GM19395 (cell line): ENCODE results near the gene SLC25A41.
A peak's percentile ranks its signal among the peaks of the same experiment; 100 is the strongest.
"Not testable (repeated sequence)": the region's sequence is repeated elsewhere in the genome, so short reads cannot be mapped to it uniquely, and the experiment has no call there.

Experiments
- ATAC-seq: cut with Tn5 transposase; IDR thresholded peaks from one replicate; pipeline ENCODE4 v1.9.1; 2021; ENCODE audit warnings: mild to moderate bottlenecking, moderate library complexity; ENCODE audit not compliant: unreplicated experiment

SLC25A41 gene

DNA sequence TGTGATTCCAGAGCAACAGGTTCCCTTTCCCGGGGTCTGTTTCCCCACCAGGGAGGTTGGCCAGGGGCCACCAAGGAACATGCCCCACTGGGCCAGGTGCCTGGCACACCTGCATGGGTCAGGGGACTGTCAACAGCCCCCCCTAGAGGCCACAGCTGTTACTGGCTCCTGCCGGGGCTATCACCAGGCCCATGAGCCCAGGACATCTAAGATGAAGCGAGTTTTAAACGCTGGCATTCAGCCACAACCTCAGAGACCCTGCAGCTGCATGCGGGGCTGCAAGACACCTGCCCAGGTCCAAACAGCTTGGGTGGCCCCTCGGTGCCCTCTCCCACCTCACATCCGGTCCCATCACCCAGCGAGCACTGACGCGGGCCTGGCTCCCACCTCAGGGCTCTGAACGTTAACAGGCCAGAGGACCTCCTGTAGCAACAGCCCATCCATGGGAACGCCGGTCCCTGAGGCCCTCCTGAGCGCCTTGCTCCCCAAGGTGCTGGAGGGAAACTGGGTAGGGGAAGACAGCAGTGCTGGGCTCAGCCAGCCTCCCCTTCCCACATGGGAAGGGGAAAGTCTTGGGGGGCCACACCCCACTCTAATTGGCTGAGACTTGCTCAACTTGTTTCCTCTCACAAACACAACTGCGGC, 21.0 kb downstream of the SLC25A41 start:
- ATAC-seq, result no peak

DNA sequence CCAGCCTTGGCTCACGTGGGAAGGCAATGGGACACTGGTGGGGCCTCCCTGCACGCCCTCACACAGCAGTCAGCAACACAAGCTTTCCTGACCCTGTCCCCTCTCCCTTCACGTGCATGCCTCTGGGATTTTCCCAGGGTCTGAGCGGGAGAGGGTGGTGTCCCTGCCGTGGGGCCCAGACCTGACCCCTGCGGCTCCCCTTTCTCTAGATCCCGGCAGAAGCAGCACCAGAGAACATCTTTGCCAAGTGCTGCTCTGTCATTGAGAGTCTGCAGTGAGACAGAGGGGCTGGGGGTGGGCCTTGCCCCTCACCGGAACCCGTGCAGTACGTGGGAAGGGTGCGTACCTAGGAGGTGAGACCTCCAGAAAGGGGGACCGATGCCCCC, 21.5 kb downstream of the SLC25A41 start:
- ATAC-seq, result no peak

DNA sequence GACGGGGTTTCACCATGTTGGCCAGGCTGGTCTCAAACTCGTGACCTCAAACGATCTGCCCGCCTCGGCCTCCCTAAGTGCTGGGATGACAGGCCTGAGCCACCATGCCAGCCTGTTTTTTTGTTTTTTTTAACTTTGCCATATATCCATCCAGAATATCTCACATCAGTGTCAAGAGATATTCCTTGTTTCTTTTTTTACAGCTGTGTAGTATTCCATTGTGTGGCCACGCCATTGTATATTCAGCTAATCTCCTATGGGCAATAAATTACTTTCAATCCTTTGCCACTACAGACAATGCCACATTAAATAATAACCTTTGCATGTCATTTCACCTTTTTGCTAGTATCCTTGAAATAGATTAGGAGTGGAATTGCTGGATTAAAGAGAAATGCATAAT, 24.2 kb downstream of the SLC25A41 start:
- ATAC-seq, result no peak

DNA sequence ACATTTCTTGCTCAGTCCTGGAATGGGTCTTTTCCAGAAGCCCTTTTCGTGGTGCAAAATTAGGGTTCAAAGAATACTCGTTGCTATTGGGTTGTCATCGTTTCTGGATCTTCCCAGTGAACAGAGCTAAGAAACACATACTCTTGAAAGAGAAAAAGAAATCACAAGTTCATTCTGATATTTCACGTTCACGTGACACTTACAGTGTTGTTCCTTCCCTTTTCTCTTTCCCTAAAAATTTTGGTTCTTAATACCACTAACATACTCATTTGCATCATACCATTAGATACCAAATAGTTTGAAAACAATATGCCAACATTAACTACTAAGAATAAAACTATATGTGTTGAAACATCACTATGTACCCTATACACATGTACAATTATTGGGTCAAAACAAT, 27.2 kb downstream of the SLC25A41 start:
- no peak for ATAC-seq

DNA sequence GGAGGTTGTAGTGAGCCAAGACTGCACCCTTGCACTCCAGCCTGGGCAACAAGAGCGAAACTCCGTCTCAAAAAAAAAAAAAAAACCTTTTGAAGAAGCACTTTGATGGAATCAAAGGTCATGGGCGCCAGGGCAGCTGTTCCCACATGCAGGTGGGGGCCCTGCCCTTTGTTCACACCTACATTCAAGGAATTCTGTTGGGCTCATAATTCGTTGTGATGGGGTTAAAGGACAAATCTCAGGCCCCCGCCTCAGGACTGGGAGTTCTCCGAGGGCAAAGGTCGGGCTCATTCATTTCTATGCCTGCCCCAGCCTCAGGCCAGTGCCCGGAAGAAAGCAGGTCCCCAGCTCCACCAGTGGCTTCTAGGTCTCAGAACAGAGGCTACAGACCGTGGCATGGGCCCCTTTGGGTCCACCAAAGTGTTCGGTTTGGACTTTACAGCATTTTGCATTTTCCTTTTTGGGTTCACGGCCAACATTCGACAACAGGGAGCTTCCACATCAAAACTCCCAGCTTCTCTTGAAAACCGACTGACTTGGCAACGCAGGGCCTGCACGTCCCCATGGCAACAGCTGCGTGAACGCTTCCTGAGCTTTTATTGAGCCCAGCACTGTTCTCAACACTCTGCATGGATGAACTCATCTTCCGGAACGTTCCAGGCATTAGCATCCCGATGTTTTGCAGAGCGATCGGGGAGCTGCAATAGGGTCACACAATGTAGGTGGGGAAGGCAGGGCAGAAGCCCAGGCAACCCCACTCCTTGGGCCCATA, 30.5 kb downstream of the SLC25A41 start:
- ATAC-seq, result no peak

DNA sequence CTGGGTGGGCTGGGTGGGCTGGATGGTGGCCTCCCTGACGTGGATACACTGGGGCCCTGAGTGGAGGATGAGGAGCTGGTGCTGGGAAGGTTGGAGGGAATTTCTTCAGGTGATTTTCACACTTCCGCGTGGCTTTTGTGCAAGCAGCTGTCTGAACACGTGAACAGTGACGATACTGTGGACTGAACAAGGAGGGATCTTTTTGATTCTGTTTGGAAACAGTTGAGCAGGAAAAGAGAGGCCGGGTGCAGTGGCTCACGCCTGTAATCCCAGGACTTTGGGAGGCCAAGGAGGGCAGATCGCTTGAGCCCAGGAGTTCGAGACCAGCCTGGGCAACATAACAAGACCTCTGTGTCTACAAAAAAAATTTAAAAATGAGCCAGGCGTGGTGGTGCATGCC, 31.5 kb downstream of the SLC25A41 start:
- no peak for ATAC-seq

DNA sequence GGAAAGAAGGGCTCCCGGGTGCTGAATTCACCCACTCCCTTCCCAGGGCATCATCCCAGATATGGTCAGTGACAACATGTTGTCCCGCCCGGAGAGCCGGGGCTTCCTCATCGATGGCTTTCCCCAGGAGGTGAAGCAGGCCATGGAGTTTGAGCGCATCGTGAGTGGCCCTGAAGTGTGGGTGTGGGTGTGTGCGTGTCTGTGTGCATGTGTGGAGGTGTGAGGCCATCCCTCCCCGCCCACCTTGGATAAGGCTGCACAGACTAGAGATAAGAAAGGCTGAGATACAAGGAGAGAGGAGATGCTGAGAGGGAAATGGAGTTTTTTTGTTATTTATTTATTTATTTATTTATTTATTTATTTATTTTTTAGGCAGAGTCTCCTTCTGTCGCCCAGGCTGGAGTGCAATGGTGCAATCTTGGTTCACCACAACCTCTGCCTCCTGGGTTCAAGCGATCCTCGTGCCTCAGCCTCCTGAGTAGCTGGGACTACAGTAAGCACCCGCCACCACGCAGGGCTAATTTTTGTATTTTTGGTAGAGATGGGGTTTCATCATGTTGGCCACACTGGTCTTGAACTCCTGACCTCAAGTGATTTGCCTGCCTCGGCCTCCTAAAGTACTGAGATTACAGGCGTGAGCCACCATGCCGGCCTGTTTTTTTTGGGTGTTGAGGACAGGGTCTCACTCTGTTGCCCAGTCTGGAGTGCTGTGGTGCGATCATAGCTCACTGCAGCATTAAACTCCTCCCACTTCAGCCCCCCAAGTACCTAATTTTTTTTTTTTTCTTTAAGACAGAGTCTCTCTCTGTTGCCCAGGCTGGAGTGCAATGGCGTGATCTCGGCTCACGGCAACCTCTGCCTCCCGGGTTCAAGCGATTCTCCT, 33.3 kb downstream of the SLC25A41 start:
- not testable (repeated sequence) for ATAC-seq

DNA sequence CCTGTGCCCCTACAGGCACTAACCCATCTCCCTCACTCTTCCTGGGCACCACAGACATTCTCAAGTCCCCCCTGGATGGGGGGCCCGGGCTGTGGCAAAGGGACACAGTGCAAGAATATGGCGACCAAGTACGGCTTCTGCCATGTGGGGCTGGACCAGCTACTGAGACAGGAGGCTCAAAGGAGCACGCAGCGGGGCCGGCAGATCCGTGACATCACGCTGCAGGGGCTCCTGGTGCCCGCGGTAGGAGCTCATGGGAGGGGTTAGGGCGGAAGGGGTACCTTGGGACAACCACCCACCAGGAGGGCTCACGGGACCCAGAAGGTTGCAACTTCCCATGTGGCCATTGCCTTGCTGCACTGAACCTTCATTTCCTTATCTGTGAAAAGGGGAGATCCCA, 37.3 kb downstream of the SLC25A41 start:
- no peak for ATAC-seq

DNA sequence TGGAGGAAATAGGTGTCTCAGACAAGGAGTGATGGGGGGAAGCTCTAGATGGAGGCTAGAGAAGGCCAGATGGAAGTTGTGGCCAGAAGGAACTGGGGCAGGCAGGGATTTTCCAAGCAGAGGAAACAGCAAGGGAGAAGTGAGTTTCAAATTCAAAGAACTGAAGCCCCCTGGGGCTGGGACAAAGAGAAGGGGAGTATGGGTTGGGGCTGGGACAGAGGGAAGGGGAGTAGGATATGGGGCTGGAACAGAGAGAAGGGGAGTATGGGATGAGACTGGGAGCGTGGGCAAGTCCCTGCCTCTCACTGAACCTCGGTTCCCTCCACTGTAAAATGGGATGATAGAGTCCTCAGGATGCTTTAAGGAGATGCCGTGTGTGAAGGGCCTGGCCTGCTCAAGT, 38.7 kb downstream of the SLC25A41 start:
- no peak for ATAC-seq

DNA sequence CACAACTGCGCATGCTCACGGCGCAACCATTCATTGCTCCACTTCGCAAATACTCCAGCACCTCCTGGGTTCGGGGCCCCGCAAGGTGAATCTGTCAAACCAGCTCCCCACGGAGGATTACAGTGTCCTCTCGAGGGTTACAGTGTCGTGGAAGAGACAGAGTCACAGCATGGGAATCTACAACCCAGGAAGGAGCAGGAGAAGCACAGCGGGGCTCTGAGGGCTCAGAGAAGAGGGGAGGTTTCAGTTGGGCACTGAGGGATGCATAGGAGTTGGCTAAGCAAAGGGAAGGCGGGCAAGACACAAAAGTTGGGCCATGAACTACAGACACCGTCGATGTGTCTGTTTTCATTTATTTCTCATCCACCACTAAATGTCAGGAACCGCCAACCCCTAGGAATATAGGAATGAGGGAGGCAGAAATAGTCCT, 39.6 kb downstream of the SLC25A41 start:
- ATAC-seq, result no peak

DNA sequence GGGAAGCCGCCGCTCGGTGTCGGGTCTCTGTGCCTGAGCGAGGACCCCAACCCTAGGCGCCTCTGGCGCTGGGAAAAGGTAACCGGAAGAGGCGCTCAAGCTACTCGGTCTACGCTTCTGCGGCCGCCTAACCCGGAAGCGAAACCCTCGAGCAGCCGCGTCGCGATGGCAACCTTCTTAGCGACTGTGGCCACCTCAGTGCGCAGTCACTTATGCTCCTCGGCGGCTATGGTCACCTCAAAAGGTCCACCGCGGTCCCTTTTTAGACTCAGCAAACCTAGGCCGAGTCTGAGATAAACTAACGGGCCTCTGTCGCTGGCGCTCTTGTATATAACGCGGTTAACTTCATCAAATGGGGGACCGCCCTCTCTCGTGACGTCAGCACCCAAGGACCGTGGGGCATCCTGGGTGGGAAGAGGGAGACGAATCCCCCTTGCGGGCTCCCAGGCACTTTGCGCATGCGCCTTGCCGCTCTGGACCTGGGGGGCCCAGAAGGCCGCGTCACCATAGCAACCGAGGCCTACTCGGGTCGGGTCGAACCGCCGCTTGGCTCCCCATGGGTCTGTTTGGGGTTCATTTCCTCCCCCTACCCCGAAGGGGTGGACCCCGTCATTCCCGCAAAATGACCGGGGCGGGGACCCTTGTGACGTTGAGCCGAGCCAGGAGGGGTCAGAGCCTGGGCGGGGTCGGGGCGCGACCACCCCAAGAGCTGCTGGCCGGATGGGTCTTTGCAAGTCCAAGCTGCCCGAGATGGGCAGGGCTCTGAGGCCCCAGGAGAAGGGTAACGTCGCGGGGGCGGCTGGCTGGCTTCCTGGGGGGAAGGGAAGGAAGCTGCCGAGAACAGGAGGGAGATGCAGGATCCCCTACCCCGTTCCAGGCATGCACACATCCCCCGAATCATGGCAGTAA, 40.2 kb downstream of the SLC25A41 start, which contains the start of gene GTF2F1:
TSS of gene GTF2F1 (minus strand) at position 91 of the 909 bp plus-strand sequence. CDS start 169 bp downstream, outside the sequence.
- peak; percentile 82 for ATAC-seq

DNA sequence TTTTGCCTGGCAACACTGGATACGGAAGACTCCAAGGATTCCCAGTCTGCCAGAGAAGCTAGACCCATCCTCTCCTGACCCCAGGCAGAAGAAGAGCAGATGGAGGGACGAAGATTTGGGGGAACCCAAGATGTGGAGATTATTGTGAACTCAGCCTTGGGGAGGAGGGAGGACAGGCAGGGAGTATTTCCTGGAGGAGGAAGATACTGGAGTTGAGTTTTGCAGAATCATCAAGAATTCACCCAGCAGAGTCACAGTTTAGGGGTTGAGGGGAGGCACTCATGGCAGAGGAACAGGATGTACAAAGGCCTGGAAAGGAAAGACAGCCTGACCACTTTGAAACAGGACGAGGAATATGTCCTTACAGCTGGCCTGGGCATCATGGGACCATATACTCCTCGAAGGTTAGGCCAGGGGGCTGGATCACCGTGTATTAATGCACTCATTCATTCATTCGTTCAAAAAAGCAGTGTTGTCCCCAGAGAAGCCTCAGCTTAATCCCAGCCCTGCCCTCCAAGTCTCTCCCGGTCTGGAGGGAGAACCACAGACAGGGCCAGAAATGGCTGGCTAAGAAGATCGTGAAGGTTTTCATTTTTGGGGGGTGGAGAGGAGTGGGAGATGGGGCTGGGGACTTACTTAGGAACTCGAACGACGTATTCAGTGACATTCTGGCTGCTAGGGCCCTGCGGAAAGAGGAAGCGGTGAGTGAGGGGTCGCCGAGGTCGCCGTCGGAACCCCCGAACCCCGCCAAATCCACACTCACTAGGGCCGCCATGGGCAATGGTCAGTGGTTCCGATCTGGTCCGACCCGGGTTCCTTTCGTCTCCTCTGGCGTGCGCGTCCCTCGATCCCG, 41.1 kb downstream of the SLC25A41 start:
- ATAC-seq, result peak; percentile 7

DNA sequence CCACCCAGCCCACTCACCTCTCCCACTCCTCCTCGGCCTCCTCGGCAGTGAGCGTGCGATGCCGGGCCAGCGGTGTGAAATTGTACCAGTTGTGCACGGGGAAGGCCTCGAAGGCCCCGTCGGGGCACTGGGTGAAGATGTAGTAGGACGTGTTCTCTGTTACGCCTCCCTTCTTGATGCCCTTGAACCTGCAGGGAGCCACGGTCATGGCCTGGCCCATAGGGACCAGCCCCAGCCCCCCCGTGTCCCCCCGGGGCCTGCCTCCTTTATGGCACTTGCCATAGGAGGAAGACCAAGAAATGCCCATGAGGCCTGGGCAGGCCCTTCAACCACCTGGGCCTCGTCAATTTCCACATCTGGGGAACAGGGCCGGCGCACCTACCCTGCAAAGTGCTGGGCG, 46.2 kb downstream of the SLC25A41 start:
- ATAC-seq, result no peak

DNA sequence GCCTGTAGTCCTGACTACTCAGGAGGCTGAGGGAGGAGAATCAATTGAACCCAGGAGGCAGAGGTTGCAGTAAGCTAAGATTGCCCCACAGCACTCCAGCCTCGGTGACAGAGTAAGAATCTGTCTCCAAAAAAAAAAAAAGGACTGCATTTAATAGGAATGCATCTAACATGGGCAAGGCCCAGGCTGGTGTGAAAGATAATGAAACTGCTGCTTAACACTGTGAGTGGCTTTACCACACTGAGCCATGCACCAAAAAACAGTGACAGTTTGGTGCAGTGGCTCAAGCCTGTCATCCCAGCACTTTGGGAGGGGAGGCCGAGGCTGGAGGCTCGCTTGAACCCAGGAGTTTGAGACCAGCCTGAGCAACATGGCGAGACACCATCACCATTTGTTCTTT, 49.2 kb downstream of the SLC25A41 start:
- no peak for ATAC-seq

DNA sequence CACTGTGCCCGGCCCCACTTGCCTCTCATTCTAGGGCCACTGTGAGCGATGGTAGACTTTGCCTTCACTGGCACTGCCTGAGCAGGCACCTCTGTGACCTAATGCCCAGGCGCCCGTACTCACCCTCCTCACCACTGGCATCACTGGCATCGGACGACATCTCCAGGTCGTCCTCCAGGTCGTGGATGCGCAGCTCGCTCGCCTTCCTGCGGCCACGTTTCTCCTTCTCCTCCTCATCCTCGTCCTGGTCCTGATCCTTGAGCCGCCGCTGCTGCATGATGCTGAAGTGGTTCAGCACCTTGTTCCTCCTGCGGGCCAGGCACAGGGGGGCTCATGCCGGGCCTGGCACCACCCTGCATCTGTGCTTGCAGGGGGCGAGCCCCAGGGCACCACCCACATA, 50.4 kb downstream of the SLC25A41 start:
- ATAC-seq, result no peak

DNA sequence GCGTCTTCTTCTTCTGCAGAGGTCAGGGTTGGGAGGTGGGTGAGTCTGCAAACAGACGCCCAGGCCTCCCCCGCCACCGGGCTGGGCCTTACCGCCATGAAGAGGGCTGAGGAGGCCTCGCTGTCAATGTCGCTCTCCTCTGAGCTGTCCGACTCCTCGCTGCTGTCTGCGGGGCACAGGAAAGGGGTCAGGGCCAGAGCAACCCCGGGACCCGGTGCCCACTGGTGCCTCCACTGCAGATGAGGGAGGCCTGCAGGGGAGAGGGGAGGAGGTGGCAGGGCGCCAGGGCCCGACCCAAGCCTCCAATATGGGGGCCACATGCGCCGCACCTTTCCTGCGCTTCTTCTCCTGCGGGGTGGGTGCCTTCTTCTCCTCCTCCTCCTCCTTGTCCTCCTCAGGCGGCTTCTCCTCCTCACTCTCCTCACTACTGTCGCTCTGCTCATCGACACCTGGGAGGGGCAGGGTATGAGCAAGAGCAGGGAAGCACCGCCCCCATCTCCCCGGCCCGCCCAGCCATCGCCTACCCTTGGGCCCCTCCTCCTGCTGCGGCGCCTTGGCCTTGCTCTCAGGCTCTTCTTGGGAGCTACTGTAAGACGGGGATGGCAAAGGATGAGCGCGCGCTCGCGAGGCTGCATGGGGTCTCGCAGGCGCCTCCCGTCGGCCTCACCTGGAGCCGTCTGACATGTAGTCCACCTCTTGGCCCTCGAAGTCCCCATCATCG, 52.4 kb downstream of the SLC25A41 start:
- ATAC-seq, result no peak

DNA sequence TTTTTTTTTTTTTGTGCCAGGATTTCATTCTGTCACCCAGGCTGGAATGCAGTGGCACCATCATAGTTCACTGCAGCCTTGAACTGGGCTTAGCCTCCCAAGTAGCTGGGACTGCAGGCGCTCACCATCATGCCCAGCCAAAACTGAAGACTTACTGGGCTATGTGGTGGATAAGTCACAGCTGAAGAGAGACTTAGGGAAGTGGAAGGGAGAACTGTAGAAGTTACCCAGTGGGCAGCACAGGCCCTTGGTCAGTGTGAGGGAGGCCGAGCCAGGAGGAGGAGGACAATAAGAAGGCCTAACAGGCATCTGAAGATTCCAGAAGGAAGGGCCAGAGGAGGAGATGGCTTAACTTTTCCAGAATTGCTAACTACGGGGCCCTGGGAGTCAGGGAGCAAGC, 53.8 kb downstream of the SLC25A41 start:
- ATAC-seq, result no peak

DNA sequence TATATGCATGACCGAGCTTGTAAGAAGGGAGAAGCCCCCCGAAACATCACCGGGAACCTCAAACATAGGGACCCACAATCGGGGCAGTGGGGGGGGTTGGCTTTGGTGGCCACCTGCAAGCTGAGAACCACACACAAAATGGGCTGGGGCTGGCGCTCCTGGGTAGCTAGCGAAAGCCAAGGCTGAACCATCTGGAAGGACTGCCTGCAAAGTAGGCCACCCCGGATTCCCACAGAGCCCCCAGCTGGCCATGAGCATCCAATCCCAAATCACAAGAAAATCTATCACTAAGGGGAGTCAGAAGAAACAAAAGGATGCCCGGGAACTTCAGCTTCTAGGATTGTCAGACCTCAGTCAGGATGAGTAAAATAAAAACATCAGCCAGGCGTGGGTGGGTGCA, 55.1 kb downstream of the SLC25A41 start:
- ATAC-seq, result no peak

DNA sequence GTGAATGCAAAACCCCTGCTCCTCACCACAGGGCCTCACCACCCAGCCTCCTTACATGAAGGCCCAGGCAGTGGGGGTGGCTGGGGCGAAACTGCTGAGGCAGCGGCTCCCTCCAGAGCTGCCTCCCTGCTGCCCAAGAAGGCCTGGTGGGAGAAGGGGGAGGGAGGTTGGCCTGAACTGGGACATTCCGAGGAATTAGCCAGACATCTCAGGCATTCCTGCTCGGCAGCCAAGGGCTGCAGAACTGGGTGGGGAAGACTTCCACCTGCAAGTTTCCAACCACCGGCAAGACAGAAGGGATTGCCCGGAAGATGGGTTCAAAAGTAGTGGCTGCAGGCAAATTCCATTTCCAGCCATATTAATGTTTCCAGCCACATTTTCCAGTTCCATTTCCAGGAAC, 55.5 kb downstream of the SLC25A41 start:
- no peak for ATAC-seq
